WTC11 (cell line): ENCODE data around the gene BICD2.

ENCODE experiments used
- ARID4B ChIP-seq: sonication (generic); formaldehyde crosslinking; IDR thresholded peaks from 2 replicates; pipeline ENCODE4 v1.8.0; 2023; ENCODE audit warnings: missing genetic modification reagents, mild to moderate bottlenecking, borderline replicate concordance
- ATF6 ChIP-seq: sonication (generic); formaldehyde crosslinking; IDR thresholded peaks from 2 replicates; pipeline ENCODE4 v1.8.1; 2023; ENCODE audit warnings: mild to moderate bottlenecking, missing genetic modification reagents
- CTCF ChIP-seq: fragments of 200-600 bp; IDR thresholded peaks from 2 replicates; pipeline ENCODE4 v1.8.0; 2022; ENCODE audit warnings: antibody characterized with exemption
- IRF1 ChIP-seq: sonication (generic); formaldehyde crosslinking; IDR thresholded peaks from 2 replicates; pipeline ENCODE4 v1.8.0; 2023; ENCODE audit warnings: missing genetic modification reagents
- NR2C2 ChIP-seq: sonication (generic); formaldehyde crosslinking; IDR thresholded peaks from 2 replicates; pipeline ENCODE4 v1.8.0; 2022; ENCODE audit warnings: mild to moderate bottlenecking, missing genetic modification reagents
- TEAD1 ChIP-seq: sonication (generic); formaldehyde crosslinking; IDR thresholded peaks from 2 replicates; pipeline ENCODE4 v1.8.0; 2022; ENCODE audit warnings: mild to moderate bottlenecking, missing genetic modification reagents

GRCh38 chr9:92714787-92715487, 49.7 kb downstream of the BICD2 start:
- TF ChIP-seq NR2C2 (CRISPR knock-in tag): no peak
- no peak for TF ChIP-seq ARID4B (CRISPR knock-in tag)
- TF ChIP-seq ATF6 (CRISPR knock-in tag): no peak
- no peak for TF ChIP-seq TEAD1 (CRISPR knock-in tag)
- TF ChIP-seq IRF1 (CRISPR knock-in tag): no peak
- TF ChIP-seq CTCF: no peak
